D721Med (cell line): ENCODE measurements around the gene MAP7D2.

ENCODE experiments used
- DNase-seq: peaks from one replicate; pipeline ENCODE4 v3.0.0; 2011; ENCODE audit warnings: low spot score; ENCODE audit not compliant: insufficient read length
- FAIRE-seq: peaks from 2 replicates; lab custom pipeline; 2011; peaks lifted over from hg19 to GRCh38; lab: Jason Lieb, UNC
- TF ChIP-seq, protein P1 (sequence below): IDR thresholded peaks from 2 replicates; pipeline ENCODE4 v1.5.1; 2012; ENCODE audit warnings: mild to moderate bottlenecking, control low read depth; ENCODE audit not compliant: insufficient read depth; ENCODE audit errors: missing control alignments

MAP7D2 gene

DNA sequence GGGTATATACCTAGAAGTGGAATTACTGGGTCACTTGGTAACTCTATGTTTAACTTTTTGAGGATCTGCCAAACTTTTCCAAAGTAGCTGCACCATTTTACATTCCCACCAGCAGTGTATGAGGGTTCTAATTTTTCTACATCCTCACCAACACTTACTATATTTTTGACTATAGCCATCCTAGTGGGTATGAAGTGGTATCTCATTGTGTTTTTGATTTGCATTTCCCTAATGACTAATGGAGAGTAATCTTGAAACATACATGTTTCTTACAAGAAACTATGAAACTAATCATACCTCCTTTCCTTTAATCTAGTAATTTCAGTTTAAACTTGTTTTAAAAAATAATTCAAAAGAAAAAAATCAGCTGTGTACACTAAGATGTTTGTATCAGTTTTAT, 143.7 kb downstream of the MAP7D2 start:
- DNase-seq (no peak), FAIRE-seq (peak; percentile 51)
- TF ChIP-seq, protein P1, sequence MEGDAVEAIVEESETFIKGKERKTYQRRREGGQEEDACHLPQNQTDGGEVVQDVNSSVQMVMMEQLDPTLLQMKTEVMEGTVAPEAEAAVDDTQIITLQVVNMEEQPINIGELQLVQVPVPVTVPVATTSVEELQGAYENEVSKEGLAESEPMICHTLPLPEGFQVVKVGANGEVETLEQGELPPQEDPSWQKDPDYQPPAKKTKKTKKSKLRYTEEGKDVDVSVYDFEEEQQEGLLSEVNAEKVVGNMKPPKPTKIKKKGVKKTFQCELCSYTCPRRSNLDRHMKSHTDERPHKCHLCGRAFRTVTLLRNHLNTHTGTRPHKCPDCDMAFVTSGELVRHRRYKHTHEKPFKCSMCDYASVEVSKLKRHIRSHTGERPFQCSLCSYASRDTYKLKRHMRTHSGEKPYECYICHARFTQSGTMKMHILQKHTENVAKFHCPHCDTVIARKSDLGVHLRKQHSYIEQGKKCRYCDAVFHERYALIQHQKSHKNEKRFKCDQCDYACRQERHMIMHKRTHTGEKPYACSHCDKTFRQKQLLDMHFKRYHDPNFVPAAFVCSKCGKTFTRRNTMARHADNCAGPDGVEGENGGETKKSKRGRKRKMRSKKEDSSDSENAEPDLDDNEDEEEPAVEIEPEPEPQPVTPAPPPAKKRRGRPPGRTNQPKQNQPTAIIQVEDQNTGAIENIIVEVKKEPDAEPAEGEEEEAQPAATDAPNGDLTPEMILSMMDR, result no peak

DNA sequence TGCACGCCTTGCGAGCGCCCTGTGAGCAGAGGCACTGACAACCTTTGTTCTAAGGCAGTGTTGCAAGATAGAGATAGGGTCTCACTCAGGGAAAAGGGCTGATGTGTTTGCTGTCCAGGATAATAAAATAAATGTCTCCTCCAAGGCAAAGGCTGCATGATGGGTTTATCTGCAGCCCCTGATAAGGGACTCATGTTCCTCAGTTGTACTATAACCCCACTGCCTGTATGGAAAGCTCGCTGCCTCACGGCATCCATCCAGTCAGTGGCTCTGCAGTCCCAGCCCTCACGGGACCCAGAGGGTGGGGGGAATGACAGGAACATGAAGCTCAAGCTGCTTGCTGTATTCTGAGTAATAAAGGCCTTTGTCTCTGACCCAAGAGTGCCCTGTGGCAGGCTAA, 148.4 kb downstream of the MAP7D2 start:
- FAIRE-seq (no peak), DNase-seq (no peak)
- TF ChIP-seq, protein P1, result no peak

DNA sequence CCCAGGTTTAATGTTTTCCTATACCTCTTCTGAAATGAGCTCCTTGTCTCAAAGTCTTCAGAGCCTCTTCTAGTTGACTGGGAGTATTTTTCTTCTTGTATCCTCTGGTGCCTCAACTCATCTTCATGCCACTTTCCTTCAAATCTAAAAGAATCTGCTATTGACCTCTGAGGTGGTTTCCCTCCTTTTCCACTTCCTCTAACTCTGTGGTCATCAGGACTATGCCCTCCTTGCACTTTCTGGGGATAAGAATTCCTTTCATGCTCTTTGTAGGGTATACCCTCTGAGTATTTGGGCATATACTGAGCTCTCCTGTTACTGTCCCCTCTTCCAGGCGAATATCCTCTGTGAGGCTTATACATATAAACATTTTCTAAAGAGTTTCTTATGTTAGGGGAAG, 150.7 kb downstream of the MAP7D2 start:
- DNase-seq, result no peak
- no peak for FAIRE-seq
- TF ChIP-seq, protein P1, result no peak

DNA sequence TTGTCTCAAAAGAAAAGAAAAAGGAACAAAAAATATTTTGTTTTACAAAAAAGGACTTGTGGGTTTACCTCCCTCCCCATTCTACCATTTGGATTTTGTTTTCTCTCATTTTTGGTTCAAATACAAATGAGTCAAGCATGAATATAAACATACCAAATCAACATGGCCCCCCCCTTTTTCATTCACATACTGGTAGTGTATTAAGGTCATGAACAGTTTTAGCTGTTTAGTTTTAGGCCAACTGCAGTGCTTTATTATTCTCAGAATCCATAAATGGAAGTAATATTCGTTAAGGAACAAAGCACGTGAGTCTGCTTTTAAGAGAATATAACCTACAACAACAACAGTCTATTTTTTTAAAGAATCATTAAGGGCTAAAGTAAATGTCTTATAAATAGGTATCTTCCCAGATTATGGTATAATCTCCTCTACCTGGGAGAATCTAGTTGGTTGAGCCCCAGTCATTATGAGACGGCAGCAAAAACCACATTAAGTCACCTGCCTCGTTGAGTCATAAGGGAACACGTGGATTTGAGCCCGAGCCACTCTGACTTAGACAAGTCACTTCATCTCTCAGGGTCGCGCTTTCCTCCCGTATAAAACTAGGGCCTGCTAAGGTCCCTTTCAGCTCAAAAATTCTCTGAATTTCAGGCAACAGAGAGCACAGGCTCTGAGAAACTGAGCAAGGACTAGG, 152.5 kb downstream of the MAP7D2 start:
- FAIRE-seq (no peak), DNase-seq (no peak)
- TF ChIP-seq, protein P1, result no peak

DNA sequence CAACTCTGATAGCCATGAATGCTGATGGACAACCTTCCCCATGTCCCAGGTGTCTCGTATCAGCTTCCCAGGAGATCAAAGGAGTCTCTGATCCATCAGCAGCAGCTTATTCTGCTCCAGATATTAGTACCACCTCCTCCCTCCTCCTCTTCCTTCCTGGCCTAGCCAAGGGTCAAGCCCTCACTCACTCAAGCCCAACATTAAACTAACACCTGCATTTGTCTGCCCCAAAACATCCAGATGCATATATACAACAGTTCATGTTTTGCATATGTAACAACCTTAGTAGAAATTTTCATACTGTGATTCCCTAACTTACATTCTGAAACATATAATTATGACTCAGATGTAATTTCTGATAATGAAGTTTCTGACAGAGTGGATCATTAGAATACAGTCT, 155.8 kb downstream of the MAP7D2 start:
- FAIRE-seq (no peak), DNase-seq (no peak)
- TF ChIP-seq, protein P1, result no peak

DNA sequence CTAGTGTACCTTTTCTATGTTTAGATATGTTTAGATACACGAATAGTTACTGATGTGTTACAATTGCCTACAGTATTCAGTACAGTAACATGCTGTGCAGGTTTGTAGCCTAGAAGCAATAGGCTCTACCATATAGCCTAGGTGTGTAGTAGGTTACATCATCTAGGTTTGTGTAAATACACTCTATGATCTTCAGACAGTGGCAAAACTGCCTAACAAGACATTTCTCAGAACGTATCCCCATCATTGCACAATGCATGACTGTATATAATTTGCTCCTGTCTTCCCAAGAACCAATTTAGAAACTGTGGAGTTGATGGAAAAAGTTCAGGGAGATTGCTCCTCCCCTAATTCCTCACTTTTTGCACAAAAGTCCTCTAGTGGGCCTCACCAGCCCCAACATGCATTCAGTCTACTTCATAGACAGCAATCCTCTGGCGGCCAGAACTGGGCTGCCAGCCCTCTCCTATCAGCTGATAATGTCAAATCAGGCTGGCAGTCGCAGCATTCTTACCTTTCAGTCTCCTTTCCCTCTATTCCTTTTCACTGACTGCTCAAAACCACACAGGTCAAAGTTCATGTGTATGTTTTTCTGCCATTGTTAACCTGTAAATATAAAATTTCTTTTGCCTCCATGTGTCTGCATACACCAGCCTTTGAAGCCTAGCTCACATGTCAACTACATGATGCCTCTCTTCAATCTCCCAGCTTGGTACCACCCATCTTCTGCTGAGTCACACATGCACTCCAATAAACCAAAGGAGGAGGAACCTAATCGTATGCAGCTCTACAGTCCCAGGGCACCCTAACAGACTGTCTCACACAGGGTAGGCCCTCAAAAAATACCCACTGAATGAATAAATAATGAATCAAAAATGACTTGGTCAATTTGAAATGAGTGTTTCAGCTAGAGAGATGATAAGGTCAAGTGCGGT, 157.9 kb downstream of the MAP7D2 start:
- FAIRE-seq, result no peak
- TF ChIP-seq, protein P1, result no peak
- DNase-seq, result no peak

DNA sequence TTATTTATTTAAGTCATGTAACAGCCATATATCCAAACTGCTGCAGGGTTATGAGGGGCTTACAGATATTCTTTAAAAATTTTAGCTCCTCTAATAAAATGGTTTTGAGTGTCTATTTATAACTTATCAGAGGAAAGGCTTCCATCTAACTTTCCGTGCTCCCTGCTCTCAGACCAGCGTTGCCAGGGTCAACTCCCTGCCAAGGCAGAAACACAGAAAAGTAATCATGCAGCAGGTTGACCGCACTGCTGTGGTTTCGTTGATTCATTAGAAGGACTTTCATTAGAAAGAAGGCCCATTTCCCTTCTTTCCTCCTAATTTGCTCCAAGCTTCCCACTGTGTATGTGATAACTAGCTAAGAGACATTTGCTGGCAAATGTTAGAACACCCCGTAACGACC, 159.8 kb downstream of the MAP7D2 start:
- TF ChIP-seq, protein P1, result no peak
- FAIRE-seq, result no peak
- DNase-seq, result no peak
